ENCODE measurements around the gene ABHD16B. TPM values are rescaled to one million over a fixed set of nuclear protein-coding genes. Genes with fewer than 3 reads are reported as not detected.

ABHD16B gene
- total and polyA plus RNA-seq, 2 of the 13 experiments (the other 11 are each of a cell fraction or from before 2014, with no cell fraction given) = not detected

DNA sequence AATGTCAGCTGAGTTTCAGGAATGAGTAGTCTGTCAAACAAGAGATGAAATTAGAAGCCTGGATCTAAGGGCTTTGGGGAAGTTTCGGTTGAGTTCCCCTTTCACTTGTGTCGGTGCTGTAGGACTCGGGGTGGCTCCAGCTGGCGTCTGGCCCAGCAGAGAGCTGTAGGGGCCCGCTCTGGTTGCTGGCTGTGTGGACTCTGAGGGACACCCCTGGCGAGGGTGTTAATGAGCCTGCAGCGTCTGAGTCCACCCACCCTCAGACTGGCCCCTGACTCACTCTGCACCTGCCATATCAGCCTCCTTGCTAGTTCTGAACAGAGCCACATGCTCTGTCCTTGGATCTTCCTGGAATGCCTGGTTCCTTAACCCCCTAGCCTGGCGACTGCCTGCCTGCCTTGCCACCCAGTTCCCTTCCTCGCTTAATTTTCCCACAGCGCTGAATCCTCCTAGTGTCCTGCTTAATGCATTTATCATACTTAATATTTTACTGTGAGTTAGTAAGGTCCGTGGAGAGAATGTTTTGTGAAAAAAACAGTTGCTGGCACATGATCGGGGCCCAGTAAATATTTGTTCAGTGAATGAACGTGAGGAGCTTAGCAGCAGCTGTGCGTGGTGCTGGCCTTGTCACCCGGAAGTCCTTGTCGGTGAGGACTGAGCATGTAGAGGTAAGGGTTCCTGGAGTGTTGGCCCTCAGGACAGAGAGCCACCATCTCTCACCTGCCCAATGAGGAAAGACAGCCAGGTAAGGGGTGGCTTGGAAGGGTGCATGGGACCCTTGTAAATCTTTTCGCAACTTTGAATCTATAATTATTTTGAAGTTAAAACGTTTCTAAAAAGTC, 35.2 kb downstream of the ABHD16B start:
- Histone ChIP-seq H3K9me3 (ENCODE audit: low read length) (no peaks in the 10 kb centered on the region), H3K27me3 (ENCODE audit: control insufficient read depth in 1 of 2, insufficient read depth in 2 of 2, low read length in 2 of 2) (no peaks in the 10 kb centered on the region; a peak in 1 of 5 replicates), H3K27ac (ENCODE audit: extremely low read length, insufficient read depth, low read length) (peak overlapping the region; percentile 60), H3K36me3 (replicated peaks in 1 of 2; ENCODE audit: control insufficient read depth in 1 of 2, insufficient read depth in 2 of 2, low read length in 2 of 2) (peaks cover 8 to 17% of the 10 kb centered on the region in 2 experiments), H3K79me2 (ENCODE audit: insufficient read depth, low read length) (peaks cover 57% of the 10 kb centered on the region), H4K20me1 (ENCODE audit: insufficient read depth, low read length) (peaks cover 40% of the 10 kb centered on the region; the same call in 1 of the 2 replicates), H3K4me1 (ENCODE audit: insufficient read depth, low read length) (peaks cover 56% of the 10 kb centered on the region), H3K4me2 (ENCODE audit: low read depth, low read length) (peak overlapping the region; percentile 96), H3K4me3 (replicated peaks in 1 of 3; ENCODE audit: insufficient read depth in 1 of 3, low read depth in 2 of 3, low read length in 3 of 3) (peak overlapping the region; percentile 73 to 82 (median 77)), H3K9ac (ENCODE audit: insufficient read depth, low read depth, low read length) (peak overlapping the region; percentile 76), H2AFZ (ENCODE audit: low read length) (no peak overlapping the region)
- in situ Hi-C loops (cut with HindIII; ENCODE audit: extremely low pct_ligation_motif_present, low pct_unique_long_range_greater_than_20kb) = no loop called here
- DNase-seq (ENCODE audit: low spot score) (peak; percentile 87), ATAC-seq (peak; percentile 71), FAIRE-seq (peak; percentile 87)
- intact Hi-C loops (cut with micrococcal nuclease; ENCODE audit: unreplicated experiment) = no loop called here
- WGBS (ENCODE audit: low lambda C conversion rate) = 5% methylated on average over 18 of the region's 18 CpGs
- ChIA-PET POLR2A (interaction anchor here (0.6 to 4.7 kb wide), 22 partner anchors 9 to 322 kb away, joined by 3 to 71 read pairs (median 4); partner anchors contain the start of genes ARFRP1, C20orf204, HELZ2 and PRPF6), CTCF (ENCODE audit: low intra/inter-chr PET ratio, low total read pairs) (no interaction called here)
- TSS peak; percentile 49 for BruUV-seq (replicated peaks)
- TF ChIP-seq ZNF543 (CRISPR knock-in tag; IDR thresholded peaks at IDR 0.05) (peak; percentile 62; the same call in 1 of the 2 replicates), IRF2 (CRISPR knock-in tag; IDR thresholded peaks at IDR 0.05) (peak; percentile 51), ZNF615 (CRISPR knock-in tag; IDR thresholded peaks at IDR 0.05; ENCODE audit: borderline replicate concordance) (no peak), ZNF891 (CRISPR knock-in tag; IDR thresholded peaks at IDR 0.05) (peak; percentile 46; the same call in 1 of the 2 replicates), CERS6 (CRISPR knock-in tag; IDR thresholded peaks at IDR 0.05) (0 out of 2 replicates have a peak, but pooled peaks have one; percentile 14), ZNF687 (CRISPR knock-in tag; IDR thresholded peaks at IDR 0.05) (peak; percentile 81), HOXA3 (CRISPR knock-in tag; IDR thresholded peaks at IDR 0.05) (peak; percentile 60; the same call in 1 of the 2 replicates), REPIN1 (CRISPR knock-in tag; IDR thresholded peaks at IDR 0.05; ENCODE audit: borderline replicate concordance, low read depth) (peak; percentile 91), EZH2 (conservative IDR thresholded peaks at IDR 0.05; ENCODE audit: low read depth, low read length) (no peak), ZSCAN5A (CRISPR knock-in tag; IDR thresholded peaks at IDR 0.05; ENCODE audit: borderline replicate concordance) (peak; percentile 77), FOXO1 (CRISPR knock-in tag; IDR thresholded peaks at IDR 0.05) (peak; percentile 48; the same call in 1 of the 2 replicates)
- TF ChIP-seq, protein P1, sequence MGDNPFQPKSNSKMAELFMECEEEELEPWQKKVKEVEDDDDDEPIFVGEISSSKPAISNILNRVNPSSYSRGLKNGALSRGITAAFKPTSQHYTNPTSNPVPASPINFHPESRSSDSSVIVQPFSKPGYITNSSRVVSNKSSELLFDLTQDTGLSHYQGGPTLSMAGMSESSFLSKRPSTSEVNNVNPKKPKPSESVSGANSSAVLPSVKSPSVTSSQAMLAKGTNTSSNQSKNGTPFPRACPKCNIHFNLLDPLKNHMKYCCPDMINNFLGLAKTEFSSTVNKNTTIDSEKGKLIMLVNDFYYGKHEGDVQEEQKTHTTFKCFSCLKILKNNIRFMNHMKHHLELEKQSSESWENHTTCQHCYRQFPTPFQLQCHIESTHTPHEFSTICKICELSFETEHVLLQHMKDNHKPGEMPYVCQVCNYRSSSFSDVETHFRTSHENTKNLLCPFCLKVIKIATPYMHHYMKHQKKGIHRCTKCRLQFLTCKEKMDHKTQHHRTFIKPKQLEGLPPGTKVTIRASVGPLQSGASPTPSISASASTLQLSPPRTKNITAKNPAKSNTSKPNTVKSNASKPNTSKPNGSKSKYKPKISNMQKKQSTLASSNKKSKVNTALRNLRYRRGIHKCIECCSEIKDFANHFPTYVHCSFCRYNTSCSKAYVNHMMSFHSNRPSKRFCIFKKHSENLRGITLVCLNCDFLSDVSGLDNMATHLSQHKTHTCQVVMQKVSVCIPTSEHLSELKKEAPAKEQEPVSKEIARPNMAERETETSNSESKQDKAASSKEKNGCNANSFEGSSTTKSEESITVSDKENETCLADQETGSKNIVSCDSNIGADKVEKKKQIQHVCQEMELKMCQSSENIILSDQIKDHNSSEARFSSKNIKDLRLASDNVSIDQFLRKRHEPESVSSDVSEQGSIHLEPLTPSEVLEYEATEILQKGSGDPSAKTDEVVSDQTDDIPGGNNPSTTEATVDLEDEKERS (CRISPR knock-in tag; IDR thresholded peaks at IDR 0.05) = 0 out of 2 replicates have a peak, but pooled peaks have one; percentile 66

All from HepG2 (cell line).